Small intestine (tissue), 7 donors: ENCODE results near the gene SPAST. TPM values are rescaled to one million over a fixed set of nuclear protein-coding genes. Genes with fewer than 3 reads are reported as not detected.
"Not testable (repeated sequence)": the region's sequence is repeated elsewhere in the genome, so short reads cannot be mapped to it uniquely, and the experiment has no call there.

Experiments used
- DNase-seq, 2 donors: peaks; one replicate each; pipeline versions ENCODE4 v3.0.0 to v3.0.0-alpha.2; 2013
- FAIRE-seq: peaks from 2 replicates; lab custom pipeline; 2012; peaks lifted over from hg19 to GRCh38; lab: Jason Lieb, UNC
- H3K27ac ChIP-seq, 3 donors: one replicate each; pipeline ENCODE4 v1.5.1; 2013; ENCODE audit warnings: low read length in 2 of 3, mild to moderate bottlenecking in 2 of 3, control low read depth in 1 of 3, inconsistent platforms in 1 of 3, low read depth in 1 of 3, moderate library complexity in 1 of 3
- H3K27me3 ChIP-seq, 3 donors: one replicate each; pipeline ENCODE4 v1.6.1; 2013; ENCODE audit warnings: low read length in 3 of 3, inconsistent platforms in 1 of 3; ENCODE audit not compliant: control insufficient read depth in 3 of 3, insufficient read depth in 3 of 3
- H3K36me3 ChIP-seq, 3 donors: one replicate each; pipeline ENCODE4 v1.6.1; 2013; ENCODE audit warnings: low read length in 3 of 3, inconsistent platforms in 1 of 3, low read depth in 1 of 3, mild to moderate bottlenecking in 1 of 3, moderate library complexity in 1 of 3; ENCODE audit not compliant: control insufficient read depth in 3 of 3, insufficient read depth in 2 of 3
- H3K4me1 ChIP-seq, 3 donors: one replicate each; pipeline ENCODE4 v1.6.1; 2013; ENCODE audit warnings: low read length in 2 of 3, inconsistent platforms in 1 of 3, low read depth in 1 of 3, mild to moderate bottlenecking in 1 of 3, moderate library complexity in 1 of 3; ENCODE audit not compliant: control insufficient read depth in 3 of 3, insufficient read depth in 2 of 3
- H3K4me3 ChIP-seq, 3 donors: one replicate each; pipeline ENCODE4 v1.5.1; 2013; ENCODE audit warnings: low read length in 3 of 3, control low read depth in 1 of 3, inconsistent platforms in 1 of 3, low read depth in 1 of 3, mild to moderate bottlenecking in 1 of 3, moderate library complexity in 1 of 3
- H3K9me3 ChIP-seq, 2 donors: one replicate each; pipeline ENCODE4 v1.6.1; 2013; ENCODE audit warnings: low read depth in 1 of 2, low read length in 1 of 2; ENCODE audit not compliant: control insufficient read depth in 2 of 2, insufficient read depth in 1 of 2
- WGBS, 3 donors: extraction: QIAGEN DNeasy Blood & Tissue Kit; methylation state at CpG; one replicate each; pipeline ENCODE4 v1.1.7; 2013; 5-methylcytosine and 5-hydroxymethylcytosine counted together
- polyA plus RNA-seq, 4 donors: library from polyadenylated mRNA; stranded (reverse) in 3 of 4; unstranded in 1 of 4; fragments of 200-250 nt in 3 of 4; fragments of 120-200 nt in 1 of 4; gene quantifications; one replicate each; pipeline versions ENCODE4 v1.2.1 to v1.2.3, GENCODE V29; 2013
- donor health status: healthy with polysubstance abuse.
- donor health status: control.
- donor health status: control.
- donor health status: Bipolar disorder and iron deficiency.
- donor health status: healthy.

Gene SPAST
- polyA plus RNA-seq, 4 donors: 5.8 to 28.7 (median 6.9) TPM

GRCh38 chr2:32151544-32151943, 88.2 kb downstream of the SPAST start:
- H3K36me3 ChIP-seq: peaks cover 0 to 36% (median 4%) of the 10 kb centered on the region in 3 donors
- H3K27ac ChIP-seq, H3K4me1 ChIP-seq, DNase-seq, H3K9me3 ChIP-seq, FAIRE-seq, H3K27me3 ChIP-seq, H3K4me3 ChIP-seq: not testable (repeated sequence)
- WGBS, 3 donors: 93 to 98% (median 95%) methylated on average over 14 of the region's 14 CpGs

GRCh38 chr2:32159678-32160077, 96.3 kb downstream of the SPAST start:
- DNase-seq (no peak), FAIRE-seq (no peak)

GRCh38 chr2:32161296-32161695, 97.9 kb downstream of the SPAST start:
- no peaks in the 10 kb centered on the region for H3K4me1 ChIP-seq
- H3K9me3 ChIP-seq: peaks cover 0 to 3% of the 10 kb centered on the region in 2 donors
- DNase-seq (no peak), FAIRE-seq (no peak)
- no peaks in the 10 kb centered on the region for H3K27me3 ChIP-seq
- no peak overlapping the region for H3K27ac ChIP-seq
- H3K4me3 ChIP-seq: no peak overlapping the region
- no peaks in the 10 kb centered on the region for H3K36me3 ChIP-seq
- 50 to 65% (median 60%) methylated on average over 2 of the region's 2 CpGs for WGBS, 3 donors

More at GRCh38 chr2:32159678-32160077, 96.3 kb downstream of the SPAST start:
- peaks cover 0 to 3% (median 0%) of the 10 kb centered on the region in 3 donors for H3K36me3 ChIP-seq
- H3K9me3 ChIP-seq: peaks cover 0 to 3% of the 10 kb centered on the region in 2 donors
- H3K27me3 ChIP-seq: no peaks in the 10 kb centered on the region
- 97 to 98% (median 97%) methylated on average over 2 of the region's 2 CpGs for WGBS, 3 donors
- no peaks in the 10 kb centered on the region for H3K4me1 ChIP-seq
- no peak overlapping the region for H3K4me3 ChIP-seq
- H3K27ac ChIP-seq: no peak overlapping the region

GRCh38 chr2:32164254-32164653, 100.9 kb downstream of the SPAST start:
- not testable (repeated sequence) for DNase-seq, H3K36me3 ChIP-seq, H3K9me3 ChIP-seq, H3K4me1 ChIP-seq, FAIRE-seq, H3K27me3 ChIP-seq, H3K27ac ChIP-seq, H3K4me3 ChIP-seq
- 85 to 88% (median 87%) methylated on average over 10 of the region's 10 CpGs for WGBS, 3 donors

GRCh38 chr2:32165027-32165347, 101.6 kb downstream of the SPAST start:
- DNase-seq: peak in 1 of 2 donors; percentile 7
- H3K27me3 ChIP-seq, H3K36me3 ChIP-seq, FAIRE-seq, H3K4me1 ChIP-seq, H3K9me3 ChIP-seq: not testable (repeated sequence)
- 4 to 7% (median 5%) methylated on average over 13 of the region's 13 CpGs for WGBS, 3 donors
- Histone ChIP-seq H3K4me3 (peak overlapping the region; percentile 28 to 79 (median 76)), H3K27ac (peak overlapping the region; percentile 84 to 92 (median 86))

GRCh38 chr2:32166115-32166574, 102.8 kb downstream of the SPAST start:
- peak overlapping the region; percentile 76 to 89 (median 79) for H3K4me3 ChIP-seq
- H3K36me3 ChIP-seq: peaks cover 0 to 5% (median 0%) of the 10 kb centered on the region in 3 donors
- H3K27me3 ChIP-seq: no peaks in the 10 kb centered on the region
- DNase-seq (no peak), FAIRE-seq (no peak)
- WGBS, 3 donors: 1 to 3% (median 3%) methylated on average over 11 of the region's 11 CpGs
- peaks cover 0 to 4% (median 0%) of the 10 kb centered on the region in 3 donors for H3K4me1 ChIP-seq
- H3K27ac ChIP-seq: peak overlapping the region; percentile 44 to 92 (median 86)
- no peaks in the 10 kb centered on the region for H3K9me3 ChIP-seq

- no peak for DNase-seq
- WGBS, 3 donors: 80 to 85% (median 81%) methylated on average over 2 of the region's 2 CpGs
- FAIRE-seq: no peak
- Histone ChIP-seq H3K27me3 (no peaks in the 10 kb centered on the region), H3K4me3 (no peak overlapping the region), H3K27ac (no peak overlapping the region), H3K9me3 (no peaks in the 10 kb centered on the region), H3K36me3 (peaks cover 0 to 9% (median 2%) of the 10 kb centered on the region in 3 donors), H3K4me1 (peaks cover 0 to 4% (median 0%) of the 10 kb centered on the region in 3 donors)
Observed at GRCh38 chr2:32168513-32168912, 105.2 kb downstream of the SPAST start.

- 93 to 96% (median 95%) methylated on average over 2 of the region's 2 CpGs for WGBS, 3 donors
- Histone ChIP-seq H3K36me3 (peaks cover 2 to 32% (median 9%) of the 10 kb centered on the region in 3 donors), H3K4me1 (no peaks in the 10 kb centered on the region), H3K27me3 (no peaks in the 10 kb centered on the region), H3K27ac (no peak overlapping the region), H3K4me3 (no peak overlapping the region), H3K9me3 (no peaks in the 10 kb centered on the region)
- FAIRE-seq (no peak), DNase-seq (no peak)
Observed at GRCh38 chr2:32172870-32173269, 109.5 kb downstream of the SPAST start.

- H3K4me3 ChIP-seq: no peak overlapping the region
- H3K27ac ChIP-seq: no peak overlapping the region
- 95 to 98% (median 96%) methylated on average over 6 of the region's 6 CpGs for WGBS, 3 donors
- H3K4me1 ChIP-seq: no peaks in the 10 kb centered on the region
- FAIRE-seq (no peak), DNase-seq (no peak)
- peaks cover 2 to 45% (median 15%) of the 10 kb centered on the region in 3 donors for H3K36me3 ChIP-seq
- no peaks in the 10 kb centered on the region for H3K9me3 ChIP-seq
- no peaks in the 10 kb centered on the region for H3K27me3 ChIP-seq
Observed at GRCh38 chr2:32182667-32183066, 119.3 kb downstream of the SPAST start.
